HG03558 (cell line): ENCODE data around the gene HHATL.

Experiments used
- ATAC-seq: cut with Tn5 transposase; IDR thresholded peaks from one replicate; pipeline ENCODE4 v1.9.1; 2021; ENCODE audit warnings: moderate number of reproducible peaks; ENCODE audit not compliant: unreplicated experiment; ENCODE audit errors: extremely low read depth

The HHATL gene

GRCh38 chr3:42714171-42714852, 11.7 kb upstream of the HHATL start:
- no peak for ATAC-seq

- no peak for ATAC-seq
Measured at GRCh38 chr3:42713747-42714146, 11.1 kb upstream of the HHATL start.

GRCh38 chr3:42712688-42713372, 10.2 kb upstream of the HHATL start:
- no peak for ATAC-seq

GRCh38 chr3:42712344-42712648, 9.7 kb upstream of the HHATL start:
- no peak for ATAC-seq

- no peak for ATAC-seq
Measured at GRCh38 chr3:42711491-42712343, 9.1 kb upstream of the HHATL start.

- no peak for ATAC-seq
Measured at GRCh38 chr3:42710323-42711021, 7.9 kb upstream of the HHATL start.

- ATAC-seq: no peak
Measured at GRCh38 chr3:42709621-42710020, 7.0 kb upstream of the HHATL start.

- no peak for ATAC-seq
Measured at GRCh38 chr3:42708611-42709151, 6.1 kb upstream of the HHATL start.

GRCh38 chr3:42707620-42708355, 5.2 kb upstream of the HHATL start:
- ATAC-seq: no peak

- no peak for ATAC-seq
Measured at GRCh38 chr3:42706721-42707619, 4.4 kb upstream of the HHATL start.

GRCh38 chr3:42705962-42706585, 3.5 kb upstream of the HHATL start:
- no peak for ATAC-seq

GRCh38 chr3:42705058-42705767, 2.6 kb upstream of the HHATL start:
- ATAC-seq: no peak

- no peak for ATAC-seq
Measured at GRCh38 chr3:42704136-42704841, 1.7 kb upstream of the HHATL start.

- no peak for ATAC-seq
Measured at GRCh38 chr3:42703695-42704025, 1.1 kb upstream of the HHATL start.

- ATAC-seq: no peak
Measured at GRCh38 chr3:42702982-42703694, 540 bp upstream of the HHATL start.

GRCh38 chr3:42701371-42702065, 1.1 kb downstream of the HHATL start:
- no peak for ATAC-seq
